Measurements from ENCODE around the gene EPYC.
A peak's percentile ranks its signal among the peaks of the same experiment; 100 is the strongest.

EPYC gene

DNA sequence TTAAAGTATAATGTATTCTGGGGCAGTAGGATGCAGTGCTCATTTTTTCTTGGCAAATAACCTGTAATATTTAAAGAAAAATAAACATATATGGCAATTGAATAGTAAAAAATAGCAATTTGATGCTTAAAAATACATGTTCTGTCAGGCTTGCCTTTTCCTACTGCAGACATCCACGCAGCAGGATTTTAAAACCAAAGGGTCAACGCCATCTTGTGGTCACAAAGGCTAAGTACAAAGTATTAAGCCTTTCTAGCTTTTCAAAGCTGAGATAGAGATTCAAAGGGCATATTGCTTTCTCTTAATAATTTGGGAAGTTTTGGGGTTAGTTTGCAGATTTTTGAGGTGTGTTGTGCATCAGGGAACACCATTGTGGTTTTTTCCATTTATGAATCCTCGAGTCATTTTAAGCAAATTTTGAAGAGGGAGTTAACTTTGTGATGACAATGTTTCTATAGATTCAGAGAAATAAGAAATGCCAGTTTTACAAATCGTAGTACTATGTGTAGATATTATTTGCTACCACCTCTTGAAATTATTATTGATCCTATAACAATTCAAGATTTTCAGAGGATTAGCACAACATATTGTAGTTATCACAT lies 45.1 kb downstream of the EPYC start:
- peak; percentile 87 for TF ChIP-seq CTCF (IDR thresholded peaks at IDR 0.05; ENCODE audit: insufficient read depth, missing control alignments)
- FAIRE-seq (peak; percentile 91), DNase-seq (ENCODE audit: insufficient read length, low spot score) (no peak)

DNA sequence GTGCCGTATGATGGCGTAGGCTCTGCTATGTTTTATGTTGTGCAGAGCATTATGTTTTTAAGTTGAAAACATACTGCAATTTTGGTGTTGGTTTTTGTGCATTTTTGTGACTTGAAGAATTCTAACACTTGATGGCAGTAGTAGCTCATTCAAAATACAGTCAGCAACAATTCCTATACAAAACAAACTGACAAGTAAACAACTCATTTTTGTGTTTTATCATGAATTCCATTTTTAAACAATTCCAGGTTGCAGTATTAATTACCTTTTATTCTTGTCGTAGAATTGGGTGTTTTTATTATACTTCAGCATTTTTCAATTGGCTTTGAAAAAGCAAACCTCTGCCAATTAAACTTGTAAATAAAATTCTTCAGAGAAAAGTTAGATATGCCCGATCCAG lies 45.7 kb downstream of the EPYC start:
- FAIRE-seq (no peak), DNase-seq (ENCODE audit: insufficient read length, low spot score) (no peak)
- TF ChIP-seq CTCF (IDR thresholded peaks at IDR 0.05; ENCODE audit: insufficient read depth, missing control alignments) = peak; percentile 33

- DNase-seq (ENCODE audit: insufficient read length, low spot score) = no peak
- FAIRE-seq = no peak
- no peak for TF ChIP-seq CTCF (IDR thresholded peaks at IDR 0.05; ENCODE audit: insufficient read depth, missing control alignments)
Measured at GRCh38 chr12:90958347-90958746, 46.4 kb downstream of the EPYC start.

DNA sequence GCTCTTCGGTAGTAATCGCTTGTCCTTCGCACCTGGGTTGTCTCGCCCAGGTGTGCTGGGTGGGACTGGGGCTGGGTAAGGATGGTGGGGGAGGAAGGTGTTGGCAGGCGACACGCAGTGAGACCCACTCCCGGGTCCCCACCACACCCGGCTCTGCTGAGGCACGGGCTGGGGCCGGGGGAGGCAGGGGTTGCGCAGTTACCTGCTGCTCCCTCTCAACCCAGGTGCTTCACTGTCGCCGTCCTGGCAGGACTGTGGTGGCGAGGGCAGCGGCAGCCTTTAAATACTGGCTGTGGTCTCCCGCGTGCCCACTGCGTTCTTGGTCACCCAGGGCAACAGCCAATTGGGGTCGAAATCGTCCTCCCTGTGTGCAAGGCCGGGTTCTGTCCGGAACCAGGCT lies 49.9 kb downstream of the EPYC start, which contains the start of gene CCER1:
TSS of gene CCER1 (minus strand) at position 256 of the 400 bp plus-strand sequence. CDS start 434 bp downstream, outside the sequence.
- no peak for FAIRE-seq
- DNase-seq (ENCODE audit: insufficient read length, low spot score) = no peak
- no peak for TF ChIP-seq CTCF (IDR thresholded peaks at IDR 0.05; ENCODE audit: insufficient read depth, missing control alignments)

DNA sequence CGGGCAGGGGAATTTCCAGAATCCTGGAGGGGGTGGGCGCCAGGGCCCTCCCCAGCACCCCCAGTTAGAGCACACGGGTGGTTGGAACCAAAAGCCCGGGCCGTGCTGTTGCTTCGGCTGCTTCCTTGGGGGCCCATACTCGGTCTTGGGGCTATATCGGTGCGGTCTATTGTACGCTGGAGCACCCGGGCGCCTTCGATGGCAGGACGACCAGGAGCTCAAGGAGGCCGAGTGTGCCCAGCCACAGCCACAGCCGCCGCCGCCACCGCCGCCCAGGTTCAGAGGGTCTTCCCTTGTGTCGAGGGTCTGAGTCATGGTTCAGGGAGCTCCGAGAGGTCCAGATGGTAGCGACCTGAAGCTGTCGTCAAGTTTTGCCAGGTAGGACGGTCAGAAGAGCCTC lies 50.3 kb downstream of the EPYC start:
- no peak for FAIRE-seq
- no peak for DNase-seq (ENCODE audit: insufficient read length, low spot score)
- no peak for TF ChIP-seq CTCF (IDR thresholded peaks at IDR 0.05; ENCODE audit: insufficient read depth, missing control alignments)

GRCh38 chr12:90953956-90954421 lies 50.8 kb downstream of the EPYC start:
- DNase-seq (ENCODE audit: insufficient read length, low spot score) (no peak), FAIRE-seq (no peak)
- TF ChIP-seq CTCF (IDR thresholded peaks at IDR 0.05; ENCODE audit: insufficient read depth, missing control alignments) = no peak

GRCh38 chr12:90951432-90952105 lies 53.2 kb downstream of the EPYC start:
- FAIRE-seq = no peak
- no peak for DNase-seq (ENCODE audit: insufficient read length, low spot score)
- no peak for TF ChIP-seq CTCF (IDR thresholded peaks at IDR 0.05; ENCODE audit: insufficient read depth, missing control alignments)

Data from D721Med (cell line).